ENCODE data around the gene PARP12. TPM values are rescaled to one million over a fixed set of nuclear protein-coding genes. Genes with fewer than 3 reads are reported as not detected.

PARP12 gene
- total and polyA plus RNA-seq, 2 of the 13 experiments (the other 11 are each of a cell fraction or from before 2014, with no cell fraction given), result 15.5 to 35.2 TPM

DNA sequence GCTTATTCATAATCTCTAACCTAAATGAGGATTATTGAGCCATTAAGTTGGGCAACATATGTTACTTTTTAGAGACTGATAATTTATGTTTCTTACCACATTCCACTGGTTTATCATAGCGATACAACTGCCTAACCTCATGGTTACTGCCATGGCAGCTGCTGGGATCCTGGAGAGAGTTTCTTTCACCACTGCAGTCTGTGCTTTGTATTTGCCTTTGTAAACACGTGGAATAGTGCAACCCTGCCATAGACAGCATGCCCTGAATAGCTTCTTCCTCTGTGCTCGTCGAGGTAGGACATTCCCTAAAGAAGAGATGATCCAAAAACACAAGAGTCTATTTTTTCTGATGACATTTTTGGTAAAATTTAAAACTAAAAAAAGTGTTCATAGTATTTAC lies 33.7 kb upstream of the PARP12 start (continued):
- TF ChIP-seq ZNF660 (CRISPR knock-in tag; IDR thresholded peaks at IDR 0.05; ENCODE audit: borderline replicate concordance, low read depth), result no peak
- no peak for TF ChIP-seq HOXA5 (CRISPR knock-in tag; IDR thresholded peaks at IDR 0.05)
- no peak for TF ChIP-seq KAT8 (CRISPR knock-in tag; IDR thresholded peaks at IDR 0.05)

DNA sequence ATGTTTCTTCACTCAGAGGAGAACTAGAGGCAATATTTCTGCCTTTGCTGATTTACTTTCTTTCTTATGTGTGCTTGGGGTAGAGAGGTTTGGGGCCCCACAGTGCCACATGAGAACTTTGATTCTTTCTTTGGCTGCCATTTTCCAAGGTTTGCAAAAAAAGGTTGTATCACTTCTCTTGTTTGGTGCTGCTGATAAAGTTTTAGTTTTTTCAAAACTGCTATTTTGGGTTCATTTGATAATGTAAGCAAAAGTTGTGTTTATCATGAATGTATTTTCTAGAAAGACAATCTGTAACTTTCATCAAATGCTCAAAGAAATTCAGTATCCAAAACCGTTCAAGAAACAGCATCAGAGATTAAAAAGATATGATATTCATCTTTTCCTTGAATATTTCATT lies 30.6 kb upstream of the PARP12 start:
- no peak for ATAC-seq
- no peaks in the 10 kb centered on the region for H3K9me3 ChIP-seq (ENCODE audit: low read length)
- H3K36me3 ChIP-seq (replicated peaks in 1 of 2; ENCODE audit: control insufficient read depth in 1 of 2, insufficient read depth in 2 of 2, low read length in 2 of 2), result peaks cover 30 to 78% of the 10 kb centered on the region in 2 experiments
- no peak overlapping the region for H3K27ac ChIP-seq (ENCODE audit: extremely low read length, insufficient read depth, low read length)
- 100% methylated on average over 1 of the region's 1 CpG for WGBS (ENCODE audit: low lambda C conversion rate)
- no peak overlapping the region for H2AFZ ChIP-seq (ENCODE audit: low read length)
- intact Hi-C loops (cut with micrococcal nuclease; ENCODE audit: unreplicated experiment) (no loop called here), in situ Hi-C loops (cut with HindIII; ENCODE audit: extremely low pct_ligation_motif_present, low pct_unique_long_range_greater_than_20kb) (loop anchor here (25.0 kb wide), 1 partner anchor 244 kb away; no protein-coding TSS in a partner anchor)
- CTCF ChIA-PET (ENCODE audit: low intra/inter-chr PET ratio, low total read pairs), result no interaction called here
- H3K27me3 ChIP-seq (ENCODE audit: control insufficient read depth in 1 of 2, insufficient read depth in 2 of 2, low read length in 2 of 2), result no peaks in the 10 kb centered on the region
- no peaks in the 10 kb centered on the region for H3K79me2 ChIP-seq (ENCODE audit: insufficient read depth, low read length)
- H3K9ac ChIP-seq (ENCODE audit: insufficient read depth, low read depth, low read length), result no peak overlapping the region
- POLR2A ChIA-PET, result no interaction called here
- TF ChIP-seq NPAS2 (CRISPR knock-in tag; IDR thresholded peaks at IDR 0.05; ENCODE audit: borderline replicate concordance) (no peak), ZNF343 (CRISPR knock-in tag; IDR thresholded peaks at IDR 0.05) (no peak), PHF8 (CRISPR knock-in tag; IDR thresholded peaks at IDR 0.05) (no peak), SUZ12 (IDR thresholded peaks at IDR 0.05; ENCODE audit: low read depth, low read length) (no peak), IKZF1 (IDR thresholded peaks at IDR 0.05) (no peak), ZNF772 (CRISPR knock-in tag; IDR thresholded peaks at IDR 0.05) (no peak)
- FAIRE-seq, result no peak
- H4K20me1 ChIP-seq (ENCODE audit: insufficient read depth, low read length), result no peaks in the 10 kb centered on the region
- DNase-seq (ENCODE audit: low spot score), result no peak
- no peaks in the 10 kb centered on the region for H3K4me1 ChIP-seq (ENCODE audit: insufficient read depth, low read length)
- no peak overlapping the region for H3K4me3 ChIP-seq (replicated peaks in 1 of 3; ENCODE audit: insufficient read depth in 1 of 3, low read depth in 2 of 3, low read length in 3 of 3)
- H3K4me2 ChIP-seq (ENCODE audit: low read depth, low read length), result no peak overlapping the region
- no TSS peak for BruUV-seq (replicated peaks)

DNA sequence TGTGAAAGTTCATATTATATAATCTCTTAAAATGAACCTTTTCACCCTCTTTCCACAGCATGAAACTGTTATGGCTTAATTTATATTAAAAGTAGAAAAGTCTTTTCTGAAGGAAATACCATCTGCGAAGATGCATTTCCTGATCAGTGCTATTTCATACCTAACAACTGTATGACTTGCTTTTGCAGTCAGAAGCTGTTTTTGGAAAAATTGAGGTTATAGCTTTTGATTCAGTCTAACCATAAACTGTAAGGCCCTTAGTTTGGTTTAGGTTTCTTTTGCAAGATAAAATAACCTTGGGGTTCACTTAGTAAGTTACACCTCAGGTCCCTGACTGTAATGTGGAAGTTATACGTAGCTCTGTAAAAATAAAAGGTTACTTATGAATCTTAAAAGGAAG lies 22.7 kb upstream of the PARP12 start:
- 98% methylated on average over 2 of the region's 2 CpGs for WGBS (ENCODE audit: low lambda C conversion rate)
- TF ChIP-seq ZFP62 (CRISPR knock-in tag; IDR thresholded peaks at IDR 0.05) (no peak), SOX13 (IDR thresholded peaks at IDR 0.05) (no peak), SOX13 (CRISPR knock-in tag; conservative IDR thresholded peaks at IDR 0.05 in 1 of 2, IDR thresholded peaks at IDR 0.05 in 1 of 2) (no peak), FLYWCH1 (CRISPR knock-in tag; IDR thresholded peaks at IDR 0.05) (no peak), ZNF780A (CRISPR knock-in tag; IDR thresholded peaks at IDR 0.05) (no peak), FOXJ3 (CRISPR knock-in tag; IDR thresholded peaks at IDR 0.05; ENCODE audit: borderline replicate concordance) (no peak), GATAD2A (CRISPR knock-in tag; IDR thresholded peaks at IDR 0.05) (no peak), PHF5A (CRISPR knock-in tag; IDR thresholded peaks at IDR 0.05; ENCODE audit: low read depth, unreplicated experiment) (no peak)
- TF ChIP-seq, protein P1, sequence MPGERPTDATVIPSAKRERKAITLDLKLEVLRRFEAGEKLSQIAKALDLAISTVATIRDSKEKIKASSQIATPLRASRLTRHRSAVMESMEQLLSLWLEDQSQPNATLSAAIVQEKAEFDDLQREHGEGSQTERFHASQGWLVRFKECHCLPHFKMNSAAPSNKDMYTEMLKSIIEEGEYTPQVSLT (CRISPR knock-in tag; IDR thresholded peaks at IDR 0.05; ENCODE audit: borderline replicate concordance, low read depth), result no peak

More for the DNA sequence above, 22.7 kb upstream of the PARP12 start:
- in situ Hi-C loops (cut with HindIII; ENCODE audit: extremely low pct_ligation_motif_present, low pct_unique_long_range_greater_than_20kb) (loop anchor here (25.0 kb wide), 1 partner anchor 252 kb away; no protein-coding TSS in a partner anchor), intact Hi-C loops (cut with micrococcal nuclease; ENCODE audit: unreplicated experiment) (no loop called here)
- H3K27ac ChIP-seq (ENCODE audit: extremely low read length, insufficient read depth, low read length), result no peak overlapping the region
- H4K20me1 ChIP-seq (ENCODE audit: insufficient read depth, low read length), result no peaks in the 10 kb centered on the region; the same call in 1 of the 2 replicates
- no peaks in the 10 kb centered on the region for H3K79me2 ChIP-seq (ENCODE audit: insufficient read depth, low read length)
- ATAC-seq, result no peak
- H3K36me3 ChIP-seq (replicated peaks in 1 of 2; ENCODE audit: control insufficient read depth in 1 of 2, insufficient read depth in 2 of 2, low read length in 2 of 2), result peaks cover 3 to 4% of the 10 kb centered on the region in 2 experiments; a peak in 4 of 5 replicates
- H3K27me3 ChIP-seq (ENCODE audit: control insufficient read depth in 1 of 2, insufficient read depth in 2 of 2, low read length in 2 of 2), result no peaks in the 10 kb centered on the region
- H3K4me2 ChIP-seq (ENCODE audit: low read depth, low read length), result no peak overlapping the region
- no peak for FAIRE-seq
- no peak overlapping the region for H2AFZ ChIP-seq (ENCODE audit: low read length)
- ChIA-PET POLR2A (no interaction called here), CTCF (ENCODE audit: low intra/inter-chr PET ratio, low total read pairs) (no interaction called here)
- no peak for DNase-seq (ENCODE audit: low spot score)
- no peak overlapping the region for H3K4me3 ChIP-seq (replicated peaks in 1 of 3; ENCODE audit: insufficient read depth in 1 of 3, low read depth in 2 of 3, low read length in 3 of 3)
- H3K9me3 ChIP-seq (ENCODE audit: low read length), result no peaks in the 10 kb centered on the region
- no TSS peak for BruUV-seq (replicated peaks)
- peaks cover 8% of the 10 kb centered on the region for H3K4me1 ChIP-seq (ENCODE audit: insufficient read depth, low read length)
- H3K9ac ChIP-seq (ENCODE audit: insufficient read depth, low read depth, low read length), result no peak overlapping the region
